Breast epithelium (tissue), 4 donors: ENCODE measurements around the gene HOXD4. TPM values are rescaled to one million over a fixed set of nuclear protein-coding genes. Genes with fewer than 3 reads are reported as not detected.

Source experiments
- DNase-seq, 2 donors: peaks; one replicate each; pipeline ENCODE4 v3.0.0-alpha.2; 2019; ENCODE audit warnings: low spot score in 2 of 2
- H3K27ac ChIP-seq, 2 donors: fragments of 200-600 bp; sonication (generic) in 1 of 2; one replicate each; pipeline ENCODE4 v1.5.1; 2016 to 2019; ENCODE audit warnings: mild to moderate bottlenecking in 1 of 2
- H3K27me3 ChIP-seq, 2 donors: fragments of 200-600 bp; sonication (generic) in 1 of 2; one replicate each; pipeline versions ENCODE4 v1.5.1 to v1.6.0; 2017 to 2019; ENCODE audit warnings: control low read depth in 1 of 2, mild to moderate bottlenecking in 1 of 2
- H3K36me3 ChIP-seq: fragments of 200-600 bp; one replicate; pipeline ENCODE4 v1.5.1; 2019
- H3K4me1 ChIP-seq, 2 donors: fragments of 200-600 bp; sonication (generic); one replicate each; pipeline ENCODE4 v1.5.1; 2016 to 2019; ENCODE audit warnings: control low read depth in 1 of 2
- H3K4me3 ChIP-seq, 3 donors: fragments of 200-600 bp; sonication (generic); 1 replicate in 2 of 3; 2 replicates in 1 of 3; pipeline ENCODE4 v1.5.1; 2016 to 2019; ENCODE audit warnings: mild to moderate bottlenecking in 3 of 3, moderate library complexity in 2 of 3
- H3K9me3 ChIP-seq, 2 donors: fragments of 200-600 bp; sonication (generic) in 1 of 2; one replicate each; pipeline ENCODE4 v1.5.1; 2016 to 2019; ENCODE audit warnings: control low read depth in 1 of 2
- POLR2A ChIP-seq: fragments of 450-650 bp; IDR thresholded peaks from one replicate; pipeline ENCODE4 v1.6.1; 2016; ENCODE audit warnings: antibody characterized with exemption, mild to moderate bottlenecking, moderate library complexity
- POLR2AphosphoS5 ChIP-seq, 3 donors: sonication (generic); formaldehyde crosslinking; IDR thresholded peaks; one replicate each; pipeline ENCODE4 v1.6.1; 2017; ENCODE audit warnings: antibody characterized with exemption in 3 of 3
- intact Hi-C: fragments of 100-400 bp; cut with DNase I; formaldehyde crosslinking; loops from one replicate; pipeline ENCODE4 v1.15.1; 2023; ENCODE audit warnings: low total_unique reads
- total RNA-seq, 3 donors: library from RNA; depleted of rRNA; stranded (reverse); fragments of >200 nt; gene quantifications; one replicate each; pipeline ENCODE4 v1.1.0, GENCODE V29; 2016
- TF ChIP-seq, protein P1 (sequence below), 3 donors: fragments of 450-650 bp; IDR thresholded peaks; one replicate each; pipeline ENCODE4 v1.5.1; 2016 to 2017; ENCODE audit warnings: antibody characterized with exemption in 3 of 3, mild to moderate bottlenecking in 3 of 3, moderate library complexity in 3 of 3

The HOXD4 gene
- total RNA-seq, 3 donors from 2014 or later = 1.9 to 5.8 (median 5.6) TPM

DNA sequence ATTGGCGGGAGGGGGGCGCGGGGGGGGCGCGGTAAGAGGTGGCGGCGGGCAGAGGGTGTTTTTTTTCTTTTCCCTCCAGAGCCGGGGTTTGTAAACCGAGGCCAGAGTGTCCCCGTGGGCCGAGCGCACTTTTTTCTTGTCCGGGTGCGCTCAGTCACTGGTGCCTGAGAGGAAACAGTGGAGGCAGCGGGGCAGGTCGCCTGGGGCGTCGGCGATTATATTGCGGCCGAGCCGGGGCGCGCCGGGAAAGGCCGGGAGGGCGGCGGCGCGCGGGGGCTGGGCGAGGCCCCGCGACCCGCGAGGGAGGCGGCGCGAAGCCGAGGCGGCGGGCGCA is 21.6 kb upstream of the HOXD4 start:
- peak overlapping the region; percentile 83 to 98 for H3K27ac ChIP-seq
- no peaks in the 10 kb centered on the region for H3K36me3 ChIP-seq
- H3K4me1 ChIP-seq = no peaks in the 10 kb centered on the region
- H3K4me3 ChIP-seq = peak overlapping the region; percentile 52 to 73 (median 60)
- TF ChIP-seq POLR2AphosphoS5 (IDR thresholded peaks at IDR 0.05) (no peak), POLR2A (no peak)
- TF ChIP-seq, protein P1, sequence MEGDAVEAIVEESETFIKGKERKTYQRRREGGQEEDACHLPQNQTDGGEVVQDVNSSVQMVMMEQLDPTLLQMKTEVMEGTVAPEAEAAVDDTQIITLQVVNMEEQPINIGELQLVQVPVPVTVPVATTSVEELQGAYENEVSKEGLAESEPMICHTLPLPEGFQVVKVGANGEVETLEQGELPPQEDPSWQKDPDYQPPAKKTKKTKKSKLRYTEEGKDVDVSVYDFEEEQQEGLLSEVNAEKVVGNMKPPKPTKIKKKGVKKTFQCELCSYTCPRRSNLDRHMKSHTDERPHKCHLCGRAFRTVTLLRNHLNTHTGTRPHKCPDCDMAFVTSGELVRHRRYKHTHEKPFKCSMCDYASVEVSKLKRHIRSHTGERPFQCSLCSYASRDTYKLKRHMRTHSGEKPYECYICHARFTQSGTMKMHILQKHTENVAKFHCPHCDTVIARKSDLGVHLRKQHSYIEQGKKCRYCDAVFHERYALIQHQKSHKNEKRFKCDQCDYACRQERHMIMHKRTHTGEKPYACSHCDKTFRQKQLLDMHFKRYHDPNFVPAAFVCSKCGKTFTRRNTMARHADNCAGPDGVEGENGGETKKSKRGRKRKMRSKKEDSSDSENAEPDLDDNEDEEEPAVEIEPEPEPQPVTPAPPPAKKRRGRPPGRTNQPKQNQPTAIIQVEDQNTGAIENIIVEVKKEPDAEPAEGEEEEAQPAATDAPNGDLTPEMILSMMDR (IDR thresholded peaks at IDR 0.05) = no peak
- intact Hi-C loops = loop anchor here (10.0 kb wide), 1 partner anchor 1015 kb away; no protein-coding TSS in a partner anchor
- H3K9me3 ChIP-seq = peaks cover 0 to 3% of the 10 kb centered on the region in 2 donors
- DNase-seq = no peak
- peaks cover 5 to 83% of the 10 kb centered on the region in 2 donors for H3K27me3 ChIP-seq

DNA sequence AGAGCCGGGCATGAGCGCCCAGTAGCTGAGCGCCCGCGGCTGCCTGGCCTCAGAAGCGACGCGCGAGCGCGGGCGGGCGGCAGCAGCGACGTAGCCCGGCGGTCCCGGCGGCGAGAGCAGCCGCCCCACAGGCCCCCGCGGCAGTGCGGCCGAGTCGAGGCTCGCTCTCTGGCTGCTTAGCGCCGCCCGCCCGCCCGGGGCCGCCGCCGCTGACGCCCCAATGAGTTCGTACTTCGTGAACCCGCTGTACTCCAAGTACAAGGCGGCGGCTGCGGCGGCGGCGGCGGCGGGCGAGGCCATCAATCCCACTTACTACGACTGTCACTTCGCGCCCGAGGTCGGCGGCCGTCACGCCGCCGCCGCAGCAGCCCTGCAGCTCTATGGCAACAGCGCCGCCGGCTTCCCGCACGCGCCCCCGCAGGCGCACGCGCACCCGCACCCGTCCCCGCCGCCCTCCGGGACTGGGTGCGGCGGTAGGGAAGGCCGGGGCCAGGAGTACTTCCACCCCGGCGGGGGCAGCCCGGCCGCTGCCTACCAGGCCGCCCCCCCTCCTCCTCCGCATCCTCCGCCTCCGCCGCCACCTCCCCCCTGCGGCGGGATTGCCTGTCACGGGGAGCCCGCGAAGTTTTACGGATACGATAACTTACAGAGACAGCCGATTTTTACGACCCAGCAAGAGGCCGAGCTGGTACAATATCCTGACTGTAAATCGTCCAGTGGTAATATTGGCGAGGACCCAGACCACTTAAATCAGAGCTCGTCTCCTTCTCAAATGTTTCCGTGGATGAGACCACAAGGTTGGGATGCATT is 21.0 kb upstream of the HOXD4 start:
- H3K9me3 ChIP-seq = peaks cover 0 to 3% of the 10 kb centered on the region in 2 donors
- DNase-seq = no peak
- H3K4me3 ChIP-seq = peak overlapping the region; percentile 52 to 73 (median 60)
- H3K36me3 ChIP-seq = no peaks in the 10 kb centered on the region
- H3K27ac ChIP-seq = peak overlapping the region; percentile 83 to 98
- H3K4me1 ChIP-seq = no peaks in the 10 kb centered on the region
- peaks cover 5 to 79% of the 10 kb centered on the region in 2 donors for H3K27me3 ChIP-seq
- TF ChIP-seq, protein P1 (IDR thresholded peaks at IDR 0.05) = no peak
- TF ChIP-seq POLR2AphosphoS5 (IDR thresholded peaks at IDR 0.05) = peak; percentile 11 to 59 (median 18)
- intact Hi-C loops = loop anchor here (10.0 kb wide), 1 partner anchor 1014 kb away; no protein-coding TSS in a partner anchor

DNA sequence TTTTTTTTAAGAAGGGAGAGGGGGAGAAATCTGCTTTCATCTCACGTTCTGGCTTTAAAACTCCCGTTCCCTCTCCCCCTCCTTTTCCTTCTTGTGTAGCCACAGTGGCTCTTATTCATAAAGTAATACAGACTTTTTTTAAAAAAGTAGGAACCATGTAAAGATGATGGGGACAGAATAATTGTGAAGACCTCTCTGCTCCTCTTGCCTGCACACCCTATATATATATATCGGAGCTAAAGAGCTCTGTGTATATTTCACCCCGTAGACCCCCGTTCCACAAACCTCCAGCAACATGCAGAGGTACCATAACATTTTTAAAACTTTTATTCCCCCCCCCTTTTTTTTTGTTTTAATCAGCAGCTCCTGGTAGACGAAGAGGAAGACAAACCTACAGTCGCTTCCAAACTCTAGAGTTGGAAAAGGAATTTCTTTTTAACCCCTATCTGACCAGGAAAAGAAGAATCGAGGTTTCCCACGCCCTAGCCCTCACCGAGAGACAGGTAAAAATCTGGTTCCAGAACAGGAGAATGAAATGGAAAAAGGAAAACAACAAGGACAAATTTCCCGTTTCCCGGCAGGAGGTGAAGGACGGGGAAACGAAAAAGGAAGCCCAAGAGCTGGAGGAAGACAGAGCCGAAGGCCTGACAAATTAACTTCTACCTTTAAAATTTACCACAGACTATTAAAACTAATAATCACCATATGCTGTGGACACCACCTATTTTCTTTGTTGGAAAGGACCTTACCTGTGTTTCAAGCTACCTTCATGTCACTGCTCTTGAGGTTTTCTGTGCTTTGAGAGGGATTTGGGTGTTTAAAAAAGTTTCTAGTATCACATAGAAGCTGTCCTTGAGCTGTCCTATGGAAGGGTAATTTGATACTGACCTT is 20.1 kb upstream of the HOXD4 start:
- Histone ChIP-seq H3K4me1 (no peaks in the 10 kb centered on the region), H3K27me3 (peaks cover 5 to 77% of the 10 kb centered on the region in 2 donors), H3K4me3 (peak overlapping the region; percentile 52 to 73 (median 60)), H3K36me3 (no peaks in the 10 kb centered on the region), H3K9me3 (peaks cover 0 to 3% of the 10 kb centered on the region in 2 donors), H3K27ac (peak overlapping the region; percentile 83 to 98)
- TF ChIP-seq POLR2A (no peak), POLR2AphosphoS5 (IDR thresholded peaks at IDR 0.05) (no peak)
- TF ChIP-seq, protein P1 (IDR thresholded peaks at IDR 0.05) = no peak
- intact Hi-C loops = loop anchor here (10.0 kb wide), 1 partner anchor 1014 kb away; no protein-coding TSS in a partner anchor
- DNase-seq = no peak

DNA sequence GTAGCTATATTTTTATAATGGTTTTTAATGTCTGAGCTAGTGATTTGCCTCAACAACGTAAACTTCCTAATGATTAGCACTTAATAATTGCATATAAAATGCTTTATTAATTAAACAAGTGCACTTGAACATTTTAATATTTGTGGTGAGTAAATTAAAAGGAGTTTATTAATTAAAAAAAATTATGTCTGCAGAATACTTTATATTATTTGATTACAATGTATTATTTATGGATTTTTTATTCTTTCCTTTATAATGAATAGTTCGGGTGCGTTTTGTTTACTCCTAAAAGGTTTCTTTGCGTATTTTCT is 19.5 kb upstream of the HOXD4 start:
- intact Hi-C loops = loop anchor here (10.0 kb wide), 1 partner anchor 1013 kb away; no protein-coding TSS in a partner anchor
- no peak for TF ChIP-seq POLR2A
- TF ChIP-seq, protein P1 (IDR thresholded peaks at IDR 0.05) = no peak
- no peak for TF ChIP-seq POLR2AphosphoS5 (IDR thresholded peaks at IDR 0.05)
- peak overlapping the region; percentile 83 to 98 for H3K27ac ChIP-seq
- peaks cover 5 to 80% of the 10 kb centered on the region in 2 donors for H3K27me3 ChIP-seq
- no peak for DNase-seq
- no peaks in the 10 kb centered on the region for H3K36me3 ChIP-seq
- H3K4me3 ChIP-seq = peak overlapping the region; percentile 52 to 73 (median 60)
- H3K4me1 ChIP-seq = no peaks in the 10 kb centered on the region
- H3K9me3 ChIP-seq = peaks cover 0 to 3% of the 10 kb centered on the region in 2 donors
